T-helper 2 cell (primary cell): ENCODE measurements around the gene MINAR1.

ENCODE experiments used
- DNase-seq, 5 experiments: peaks; one replicate each; pipeline versions ENCODE4 v3.0.0 to v3.0.0-alpha.2; 2012 to 2022

The MINAR1 gene

GRCh38 chr15:79466488-79466887, 34.4 kb downstream of the MINAR1 start:
- DNase-seq = no peak

- DNase-seq = no peak
These were observed 35.9 kb downstream of the MINAR1 start for GRCh38 chr15:79467865-79468586.

- DNase-seq = no peak
These were observed 40.3 kb downstream of the MINAR1 start for GRCh38 chr15:79472446-79472845.

- no peak for DNase-seq
These were observed 42.1 kb downstream of the MINAR1 start for GRCh38 chr15:79474252-79474651.

- DNase-seq = no peak
These were observed 43.2 kb downstream of the MINAR1 start for GRCh38 chr15:79475306-79475705.

GRCh38 chr15:79478108-79478507, 46.0 kb downstream of the MINAR1 start:
- DNase-seq = no peak

GRCh38 chr15:79479616-79480015, 47.5 kb downstream of the MINAR1 start:
- no peak for DNase-seq

- no peak for DNase-seq
These were observed 49.7 kb downstream of the MINAR1 start for GRCh38 chr15:79481793-79482192.
